Ramos (cell line): ENCODE measurements around the gene TGFB2.

ENCODE experiments used
- in situ Hi-C: fragments of 300-500 bp; cut with MboI; formaldehyde crosslinking; loops from one replicate; pipeline ENCODE4 v1.14.3; 2022; ENCODE audit warnings: low sequenced_read_pairs; ENCODE audit not compliant: unreplicated experiment

TGFB2 gene

GRCh38 chr1:218355278-218355677, 10.1 kb downstream of the TGFB2 start:
- in situ Hi-C loops, result no loop called here

- in situ Hi-C loops, result no loop called here
These were observed 12.2 kb downstream of the TGFB2 start for GRCh38 chr1:218357211-218357892.

DNA sequence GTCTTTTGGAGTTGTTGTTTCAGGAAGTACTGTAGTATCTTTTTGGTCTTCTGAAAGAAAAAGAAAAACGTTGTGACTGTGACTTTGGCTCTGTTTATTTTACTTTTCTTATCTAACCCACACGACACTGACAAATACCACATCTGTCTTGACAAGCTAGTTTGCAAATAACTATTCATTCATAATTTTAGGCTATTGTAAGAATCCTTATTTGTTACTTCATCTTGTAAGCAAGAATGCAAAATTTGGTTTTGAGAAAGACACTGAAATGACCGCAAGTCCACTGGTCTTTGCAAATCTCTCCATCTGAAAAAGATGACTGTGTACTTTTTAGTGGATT, 12.7 kb downstream of the TGFB2 start:
- in situ Hi-C loops, result no loop called here

GRCh38 chr1:218361298-218362065, 16.3 kb downstream of the TGFB2 start:
- in situ Hi-C loops, result no loop called here

- in situ Hi-C loops, result no loop called here
These were observed 17.4 kb downstream of the TGFB2 start for GRCh38 chr1:218362418-218363076.

GRCh38 chr1:218363141-218363540, 18.0 kb downstream of the TGFB2 start:
- in situ Hi-C loops, result no loop called here

- in situ Hi-C loops, result no loop called here
These were observed 19.0 kb downstream of the TGFB2 start for GRCh38 chr1:218364028-218364710.

DNA sequence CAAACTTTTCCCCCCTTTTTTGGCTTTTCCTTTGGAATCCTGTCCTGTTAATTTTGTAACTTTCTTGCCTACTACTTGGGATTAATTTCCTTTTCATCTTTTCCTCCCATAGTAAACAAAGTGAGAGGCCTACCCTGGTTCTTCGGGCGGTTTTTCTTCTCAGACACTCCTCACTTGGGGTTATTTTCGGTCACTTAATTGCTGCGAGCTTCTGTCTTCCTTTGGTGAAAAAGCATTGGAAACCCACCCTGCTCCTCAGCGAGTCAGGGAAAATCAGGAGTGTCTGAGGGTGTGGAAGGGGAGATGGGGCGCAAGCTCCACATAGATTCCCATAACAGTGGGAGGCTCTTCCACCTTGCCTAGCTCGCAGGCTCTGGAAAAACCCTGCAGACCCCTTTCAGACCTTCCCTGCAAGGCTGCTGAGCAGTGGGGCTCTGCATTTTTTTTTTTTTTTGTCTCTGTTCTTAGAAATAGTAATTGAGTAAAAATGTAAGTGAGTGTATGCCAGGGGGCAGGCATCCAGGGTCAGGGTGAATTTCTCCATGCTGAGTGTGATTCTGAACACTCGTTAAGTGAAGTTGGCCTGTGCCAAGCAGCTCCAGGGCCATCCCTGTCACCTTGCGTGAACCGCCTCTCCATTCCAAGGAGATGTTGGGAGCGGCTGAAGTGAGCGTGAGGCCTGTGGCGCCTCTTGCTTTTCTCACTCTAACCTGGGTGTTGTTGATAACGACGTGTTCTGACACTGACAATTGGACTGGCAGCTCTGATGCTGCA, 20.3 kb downstream of the TGFB2 start:
- in situ Hi-C loops, result no loop called here

DNA sequence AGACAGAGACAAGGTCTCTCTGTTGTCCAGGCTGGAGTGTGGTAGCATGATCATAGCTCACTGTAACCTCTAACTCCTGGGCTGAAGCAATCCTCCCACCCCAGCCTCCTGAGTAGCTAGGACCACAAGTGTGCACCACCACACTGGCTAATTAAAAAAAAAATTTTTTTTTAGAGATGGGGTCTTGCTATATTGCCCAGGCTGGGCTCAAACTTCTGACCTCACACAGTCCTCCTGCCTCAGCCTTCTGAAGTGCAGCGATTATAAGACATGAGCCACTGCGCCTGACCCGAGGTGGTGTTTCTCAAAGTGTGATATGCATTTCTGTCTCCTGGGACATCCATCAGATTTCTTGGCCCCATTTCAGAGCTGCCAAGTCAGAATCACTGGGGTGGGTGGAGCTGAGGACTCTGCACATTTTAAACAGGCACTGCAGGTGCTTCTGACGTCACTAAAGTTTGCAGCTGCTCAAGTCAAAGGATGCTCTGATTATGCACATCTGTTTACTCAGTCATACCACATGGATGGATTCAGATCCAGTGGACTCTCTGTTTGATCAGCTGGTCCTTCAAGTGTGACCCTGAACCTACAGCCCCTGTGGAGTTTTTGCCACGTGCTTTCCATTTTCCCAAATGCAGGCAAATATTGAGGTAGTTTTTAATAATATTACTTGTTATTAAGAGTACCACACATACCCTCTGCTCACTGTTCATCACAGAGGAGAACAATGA, 21.4 kb downstream of the TGFB2 start:
- in situ Hi-C loops, result no loop called here

- in situ Hi-C loops, result no loop called here
These were observed 22.0 kb downstream of the TGFB2 start for GRCh38 chr1:218367118-218367517.

DNA sequence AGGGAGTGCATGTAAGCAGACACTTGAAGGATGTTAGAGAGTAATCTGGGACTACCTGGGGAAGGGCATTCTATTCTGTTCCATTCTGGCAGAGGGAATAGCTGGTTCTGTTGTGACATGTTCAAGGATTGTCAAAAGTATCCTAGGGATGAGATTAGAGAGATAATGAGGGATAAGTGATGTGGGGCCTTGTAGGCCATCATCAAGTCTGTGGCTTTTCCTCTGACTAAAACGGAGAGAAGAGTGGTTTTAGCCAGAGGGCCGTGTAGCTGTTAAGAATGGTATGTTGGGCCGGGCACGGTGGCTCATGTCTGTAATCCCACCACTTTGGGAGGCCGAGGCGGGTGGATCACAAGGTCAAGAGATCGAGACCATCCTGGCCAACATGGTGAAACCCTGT, 23.6 kb downstream of the TGFB2 start:
- in situ Hi-C loops, result no loop called here

- in situ Hi-C loops, result no loop called here
These were observed 24.8 kb downstream of the TGFB2 start for GRCh38 chr1:218369688-218370511.

DNA sequence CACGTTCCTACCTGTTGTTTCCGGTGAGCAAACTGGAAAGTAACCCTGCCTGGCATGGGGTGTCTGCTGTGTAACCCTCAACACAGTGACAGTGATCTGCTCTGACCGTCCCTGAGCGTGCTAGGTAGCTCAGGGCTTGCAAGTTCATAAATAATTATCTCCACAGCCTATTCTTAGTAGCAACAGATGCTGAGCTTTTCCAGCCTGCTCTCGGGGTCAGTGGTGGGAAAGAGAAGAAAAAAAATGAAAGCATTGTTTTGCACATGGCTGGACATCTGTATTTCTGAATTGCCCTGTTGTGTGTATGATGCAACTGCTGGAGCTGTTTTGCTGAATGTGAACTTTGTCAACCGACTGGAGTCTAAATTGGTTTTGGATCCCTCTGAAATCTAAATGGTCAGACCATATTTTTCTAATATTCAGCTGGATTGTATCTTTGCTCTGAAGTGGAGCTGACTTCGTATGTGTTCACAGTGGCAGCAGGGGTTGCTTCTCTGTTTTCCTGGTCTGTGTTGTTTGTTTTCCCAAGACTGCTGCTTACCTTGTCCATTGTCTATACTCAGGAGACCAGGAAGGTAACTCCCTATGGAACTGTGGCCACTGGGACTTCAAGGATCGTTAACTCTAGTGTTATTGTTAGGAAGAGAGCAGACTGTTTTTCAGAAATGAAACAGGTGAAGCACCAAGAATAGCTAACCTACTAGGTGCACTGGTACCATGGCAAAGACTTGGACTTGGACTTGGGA, 27.0 kb downstream of the TGFB2 start:
- in situ Hi-C loops, result no loop called here

DNA sequence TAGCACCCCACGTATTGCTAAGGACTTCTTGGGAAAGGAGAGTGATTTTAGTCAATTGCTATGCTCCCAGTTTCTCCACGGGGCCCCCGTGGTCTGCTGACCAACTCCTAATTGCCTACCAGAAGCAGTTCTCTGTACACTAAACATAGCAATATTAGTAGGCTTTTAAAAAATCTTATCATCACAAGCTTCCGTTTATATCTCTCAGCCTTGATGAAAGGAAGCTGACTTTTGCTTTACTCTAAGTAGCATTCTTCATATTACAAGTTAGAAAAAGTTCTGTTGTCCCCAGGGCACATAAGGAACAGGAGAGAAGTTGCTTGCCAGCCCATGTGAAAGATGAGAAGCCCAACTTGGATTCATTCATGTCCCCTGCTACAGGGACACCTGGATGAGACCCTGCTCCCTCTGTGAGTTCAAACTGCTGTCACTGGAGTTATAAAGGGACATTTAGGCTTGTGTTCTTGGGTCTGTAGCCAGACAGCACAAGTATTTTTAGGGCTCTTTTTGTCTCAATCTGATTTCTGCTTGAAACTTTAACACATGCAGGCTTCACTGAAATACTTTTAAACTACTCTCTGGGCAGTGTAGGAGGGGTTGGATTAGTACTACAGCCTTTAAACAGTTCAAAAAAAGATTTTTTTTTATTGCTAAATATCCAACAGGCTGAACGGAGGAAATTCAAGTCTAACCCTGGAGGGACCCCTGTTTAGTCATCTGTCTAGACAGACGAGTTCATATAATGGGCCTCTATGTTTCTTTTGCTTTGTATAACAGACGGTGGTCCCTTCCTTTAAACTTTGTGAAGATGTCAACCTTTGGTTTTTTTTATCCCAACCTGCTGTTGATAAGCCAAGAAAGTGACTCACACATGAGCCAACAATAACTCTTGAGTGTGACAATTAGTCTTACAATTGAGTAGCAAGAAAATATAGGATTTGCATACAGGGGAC, 29.5 kb downstream of the TGFB2 start:
- in situ Hi-C loops, result no loop called here

GRCh38 chr1:218376722-218377121, 31.6 kb downstream of the TGFB2 start:
- in situ Hi-C loops, result no loop called here

DNA sequence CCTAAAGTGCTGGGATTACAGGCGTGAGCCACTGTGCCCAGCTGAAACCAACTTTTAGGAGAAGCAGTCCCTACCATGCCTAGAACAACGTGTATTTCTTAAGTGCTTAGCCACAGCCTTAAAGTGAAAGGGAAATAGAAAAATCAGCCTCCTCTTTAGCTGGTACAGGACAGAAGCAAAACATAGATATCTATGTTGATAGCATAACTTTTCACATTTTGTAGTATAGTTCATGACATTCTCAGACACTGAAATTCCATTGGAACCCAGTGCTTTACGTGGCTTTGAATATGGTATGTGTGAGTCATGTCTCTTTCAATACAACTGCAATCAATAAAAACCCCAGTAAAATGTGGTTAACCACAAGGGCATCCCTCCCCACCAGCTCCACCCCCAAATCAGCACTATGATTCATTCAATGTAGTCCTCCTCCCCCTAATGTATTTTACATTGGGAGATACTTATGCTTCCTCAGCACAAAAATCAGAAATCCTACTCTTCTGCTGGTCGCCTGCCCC, 32.1 kb downstream of the TGFB2 start:
- in situ Hi-C loops, result no loop called here
